Cardiac septum (tissue), 1 donor: ENCODE data around the gene OR5H6. TPM values are rescaled to one million over a fixed set of nuclear protein-coding genes. Genes with fewer than 3 reads are reported as not detected.

Source experiments
- total RNA-seq: library from RNA; stranded (reverse); fragmentation: NEBNext Ultra II Directional; extraction: Animal tissue kit (Norgen Biotek cat#: 25700); gene quantifications from one replicate; pipeline ENCODE4 v1.2.1, GENCODE V29; 2021
- donor health status: DM: no; HTN: no; CAD: no.

OR5H6 gene
- total RNA-seq, 1 donor from 2014 or later = not detected

Other genes starting within 250 kb of the OR5H6 start
- gene GABRR3, start 228.9 kb upstream of the OR5H6 start, total RNA-seq = not detected
- gene OR5AC2, start 177.1 kb upstream of the OR5H6 start, total RNA-seq = not detected
- not detected for gene OR5H1, start 133.5 kb upstream of the OR5H6 start, total RNA-seq
- gene OR5H14, start 116.8 kb upstream of the OR5H6 start, total RNA-seq = not detected
- gene OR5H15, start 97.5 kb upstream of the OR5H6 start, total RNA-seq = not detected
- not detected for gene OR5H2, start 18.3 kb downstream of the OR5H6 start, total RNA-seq
- not detected for gene OR5K4, start 89.6 kb downstream of the OR5H6 start, total RNA-seq
- not detected for gene OR5K3, start 126.4 kb downstream of the OR5H6 start, total RNA-seq
- gene OR5K1, start 199.0 kb downstream of the OR5H6 start, total RNA-seq = not detected
- not detected for gene OR5K2, start 233.4 kb downstream of the OR5H6 start, total RNA-seq